B cell (primary cell): ENCODE measurements around the gene GRK3. TPM values are rescaled to one million over a fixed set of nuclear protein-coding genes. Genes with fewer than 3 reads are reported as not detected.

Experiments
- ATAC-seq: fragments of 200-7000 bp; cut with Tn5 transposase; one replicate; pipeline ENCODE4 v1.10.0; 2021; ENCODE audit warnings: low read depth, mild to moderate bottlenecking, moderate number of reproducible peaks, moderate library complexity
- CTCF ChIA-PET: fragments of 350-600 bp; sonication (Branson Sonifier 250); formaldehyde crosslinking; loops from one replicate; lab custom pipeline; 2021; ENCODE audit warnings: antibody characterized with exemption, inconsistent platforms; lab: Charles Lee
- POLR2A ChIA-PET: fragments of 350-600 bp; sonication (Branson Sonifier 250); formaldehyde crosslinking; loops from one replicate; lab custom pipeline; 2021; ENCODE audit warnings: antibody characterized with exemption; lab: Charles Lee
- DNase-seq: peaks from one replicate; pipeline ENCODE4 v3.0.0; 2013
- H2AFZ ChIP-seq: 2 replicates; pipeline ENCODE4 v1.6.1; 2012; ENCODE audit warnings: mild to moderate bottlenecking, low read depth, low read length; ENCODE audit not compliant: insufficient read depth, poor library complexity, severe bottlenecking
- H3K27ac ChIP-seq, 2 donors: 1 replicate in 1 of 2; 2 replicates in 1 of 2; pipeline ENCODE4 v1.5.1; 2012 to 2013; ENCODE audit warnings: low read length in 2 of 2, mild to moderate bottlenecking in 2 of 2, moderate library complexity in 1 of 2
- H3K27me3 ChIP-seq, 4 experiments: fragments of 200-600 bp in 1 of 4; sonication (generic) in 1 of 4; replicated peaks in 1 of 4; 1 replicate in 2 of 4; 2 replicates in 2 of 4; pipeline versions ENCODE4 v1.6.1 to v1.7.0; 2013 to 2016; ENCODE audit warnings: low read length in 3 of 4, mild to moderate bottlenecking in 2 of 4, mixed read lengths in 1 of 4, moderate library complexity in 1 of 4; ENCODE audit not compliant: insufficient read depth in 4 of 4, control insufficient read depth in 3 of 4; ENCODE audit errors: control extremely low read depth in 1 of 4
- H3K36me3 ChIP-seq, 2 experiments: replicated peaks in 1 of 2; 1 replicate in 1 of 2; 2 replicates in 1 of 2; pipeline versions ENCODE4 v1.6.1 to v1.7.1; 2013; ENCODE audit warnings: low read length in 1 of 2; ENCODE audit not compliant: insufficient read depth in 2 of 2, control insufficient read depth in 1 of 2; ENCODE audit errors: control extremely low read depth in 1 of 2, extremely low read depth in 1 of 2
- H3K4me1 ChIP-seq, 2 donors: fragments of 200-600 bp in 1 of 2; sonication (generic) in 1 of 2; 1 replicate in 1 of 2; 2 replicates in 1 of 2; pipeline versions ENCODE4 v1.5.1 to v1.6.1; 2013 to 2017; ENCODE audit warnings: low read length in 2 of 2; ENCODE audit not compliant: control insufficient read depth in 2 of 2, insufficient read depth in 2 of 2
- H3K4me2 ChIP-seq: replicated peaks from 2 replicates; pipeline ENCODE3; 2012; ENCODE audit warnings: mild to moderate bottlenecking, low read depth, low read length; ENCODE audit not compliant: poor library complexity, severe bottlenecking
- H3K4me3 ChIP-seq, 5 experiments: fragments of 200-600 bp in 1 of 5; sonication (generic) in 1 of 5; 1 replicate in 3 of 5; 2 replicates in 2 of 5; pipeline versions ENCODE4 v1.5.1 to v1.7.0; 2011 to 2016; ENCODE audit warnings: low read length in 4 of 5, mild to moderate bottlenecking in 4 of 5, low read depth in 2 of 5, control low read depth in 1 of 5, moderate library complexity in 1 of 5; ENCODE audit not compliant: insufficient read depth in 1 of 5; ENCODE audit errors: control extremely low read depth in 1 of 5, extremely low read depth in 1 of 5
- H3K79me2 ChIP-seq: fragments of 200-600 bp; sonication (generic); one replicate; pipeline ENCODE4 v1.6.0; 2016; ENCODE audit warnings: low read length; ENCODE audit not compliant: control insufficient read depth, insufficient read depth
- H3K9ac ChIP-seq: fragments of 200-600 bp; sonication (generic); 2 replicates; pipeline ENCODE4 v1.6.1; 2017; ENCODE audit warnings: mild to moderate bottlenecking, low read length, moderate library complexity
- H3K9me3 ChIP-seq, 3 donors: one replicate each; pipeline versions ENCODE4 v1.6.1 to v1.7.1; 2013; ENCODE audit warnings: low read length in 2 of 3; ENCODE audit not compliant: control insufficient read depth in 2 of 3, insufficient read depth in 1 of 3; ENCODE audit errors: control extremely low read depth in 1 of 3
- H4K20me1 ChIP-seq: 2 replicates; pipeline ENCODE4 v1.6.0; 2012; ENCODE audit warnings: mild to moderate bottlenecking, low read length; ENCODE audit not compliant: insufficient read depth, control insufficient read depth, poor library complexity, severe bottlenecking
- H3K27ac Mint-ChIP-seq: one replicate; pipeline ENCODE4 v1.8.0; 2021; ENCODE audit warnings: mixed read lengths
- H3K27me3 Mint-ChIP-seq: one replicate; pipeline ENCODE4 v1.8.0; 2021; ENCODE audit warnings: mixed read lengths
- H3K4me1 Mint-ChIP-seq: one replicate; pipeline ENCODE4 v1.8.0; 2021; ENCODE audit warnings: mixed read lengths
- H3K4me3 Mint-ChIP-seq: one replicate; pipeline ENCODE4 v1.8.0; 2021; ENCODE audit warnings: mixed read lengths
- H3K9me3 Mint-ChIP-seq: one replicate; pipeline ENCODE4 v1.8.0; 2022; ENCODE audit warnings: mixed read lengths; ENCODE audit not compliant: insufficient read depth
- EZH2 ChIP-seq: IDR thresholded peaks from 2 replicates; pipeline ENCODE4 v1.6.1; 2012; ENCODE audit warnings: borderline replicate concordance, low read depth, mild to moderate bottlenecking, moderate library complexity, low read length; ENCODE audit not compliant: insufficient read depth, poor library complexity, severe bottlenecking
- WGBS: methylation state at CpG from one replicate; pipeline ENCODE4 v1.1.5; 2013; ENCODE audit warnings: missing lambda C conversion rate; ENCODE audit not compliant: insufficient coverage; 5-methylcytosine and 5-hydroxymethylcytosine counted together
- intact Hi-C: fragments of 100-400 bp; cut with micrococcal nuclease; formaldehyde crosslinking; loops from one replicate; pipeline ENCODE4 v1.10.0; 2022
- polyA plus RNA-seq: library from polyadenylated mRNA; depleted of rRNA; stranded (reverse); fragments of >200 nt; gene quantifications from 2 replicates; pipeline ENCODE4 v1.2.3, GENCODE V29; 2012
- total RNA-seq, 2 donors: library from RNA; stranded (reverse); fragments of 120-200 nt in 1 of 2; gene quantifications; 1 replicate in 1 of 2; 2 replicates in 1 of 2; pipeline versions ENCODE4 v1.2.3 to v1.2.4, GENCODE V29; 2013 to 2022
- TF ChIP-seq, protein P1 (sequence below): fragments of 200-600 bp; IDR thresholded peaks from one replicate; pipeline ENCODE4 v1.8.0; 2022; ENCODE audit warnings: antibody characterized with exemption, mild to moderate bottlenecking

Gene GRK3
- total and polyA plus RNA-seq, 2 donors (not counting 1 experiment from before 2014, with no cell fraction given), result 17.6 to 61.0 TPM

DNA sequence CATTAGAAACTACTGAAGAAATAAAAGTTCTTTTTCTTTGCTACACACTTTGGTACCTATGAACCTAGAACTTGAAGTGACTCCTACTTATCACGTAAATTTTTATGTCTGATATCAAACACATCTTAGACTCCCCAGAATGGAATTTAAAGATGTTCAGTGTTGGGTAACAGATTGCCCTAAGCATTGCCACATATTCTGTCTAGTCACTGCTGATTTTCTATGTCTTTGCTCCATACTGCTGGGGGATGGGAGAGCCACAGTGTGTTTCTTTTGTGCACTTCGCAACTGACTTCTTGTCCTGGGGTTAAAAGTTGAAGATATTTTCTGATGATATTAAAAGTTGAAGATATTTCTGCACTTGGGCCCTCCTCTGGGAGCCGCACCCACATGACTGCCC lies 158.2 kb downstream of the GRK3 start:
- Histone ChIP-seq H3K79me2 (no peaks in the 10 kb centered on the region), H3K27me3 (no peaks in the 10 kb centered on the region), H3K27ac (no peak overlapping the region), H3K4me3 (no peak overlapping the region), H3K4me2 (no peak overlapping the region), H3K9ac (no peak overlapping the region), H3K9me3 (no peaks in the 10 kb centered on the region), H3K36me3 (peaks cover 3 to 59% of the 10 kb centered on the region in 2 experiments), H4K20me1 (no peaks in the 10 kb centered on the region), H2AFZ (no peak overlapping the region), H3K4me1 (no peaks in the 10 kb centered on the region)
- ATAC-seq (no peak), DNase-seq (no peak)
- 100% methylated on average over 2 of the region's 3 CpGs for WGBS
- no peaks in the 10 kb centered on the region for H3K4me1 Mint-ChIP-seq
- ChIA-PET CTCF (no interaction called here), POLR2A (no interaction called here)
- no peak overlapping the region for H3K4me3 Mint-ChIP-seq
- intact Hi-C loops, result no loop called here
- no peak overlapping the region for H3K27ac Mint-ChIP-seq
- H3K27me3 Mint-ChIP-seq, result no peaks in the 10 kb centered on the region
- no peaks in the 10 kb centered on the region for H3K9me3 Mint-ChIP-seq
- TF ChIP-seq, protein P1, sequence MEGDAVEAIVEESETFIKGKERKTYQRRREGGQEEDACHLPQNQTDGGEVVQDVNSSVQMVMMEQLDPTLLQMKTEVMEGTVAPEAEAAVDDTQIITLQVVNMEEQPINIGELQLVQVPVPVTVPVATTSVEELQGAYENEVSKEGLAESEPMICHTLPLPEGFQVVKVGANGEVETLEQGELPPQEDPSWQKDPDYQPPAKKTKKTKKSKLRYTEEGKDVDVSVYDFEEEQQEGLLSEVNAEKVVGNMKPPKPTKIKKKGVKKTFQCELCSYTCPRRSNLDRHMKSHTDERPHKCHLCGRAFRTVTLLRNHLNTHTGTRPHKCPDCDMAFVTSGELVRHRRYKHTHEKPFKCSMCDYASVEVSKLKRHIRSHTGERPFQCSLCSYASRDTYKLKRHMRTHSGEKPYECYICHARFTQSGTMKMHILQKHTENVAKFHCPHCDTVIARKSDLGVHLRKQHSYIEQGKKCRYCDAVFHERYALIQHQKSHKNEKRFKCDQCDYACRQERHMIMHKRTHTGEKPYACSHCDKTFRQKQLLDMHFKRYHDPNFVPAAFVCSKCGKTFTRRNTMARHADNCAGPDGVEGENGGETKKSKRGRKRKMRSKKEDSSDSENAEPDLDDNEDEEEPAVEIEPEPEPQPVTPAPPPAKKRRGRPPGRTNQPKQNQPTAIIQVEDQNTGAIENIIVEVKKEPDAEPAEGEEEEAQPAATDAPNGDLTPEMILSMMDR, result no peak
- no peak for TF ChIP-seq EZH2

GRCh38 chr22:25726241-25726640 lies 161.8 kb downstream of the GRK3 start:
- no peaks in the 10 kb centered on the region for H3K9me3 Mint-ChIP-seq
- peaks cover 3 to 33% of the 10 kb centered on the region in 2 experiments for H3K36me3 ChIP-seq
- no peaks in the 10 kb centered on the region for H3K79me2 ChIP-seq
- no peak overlapping the region for H3K4me2 ChIP-seq
- TF ChIP-seq, protein P1, result no peak
- no peak for TF ChIP-seq EZH2
- H3K27me3 Mint-ChIP-seq, result no peaks in the 10 kb centered on the region
- ATAC-seq (no peak), DNase-seq (no peak)
- H3K27me3 ChIP-seq, result no peaks in the 10 kb centered on the region
- no peak overlapping the region for H3K9ac ChIP-seq
- no peaks in the 10 kb centered on the region for H4K20me1 ChIP-seq
- H3K4me3 Mint-ChIP-seq, result no peak overlapping the region
- H3K4me1 Mint-ChIP-seq, result peaks cover 8% of the 10 kb centered on the region
- WGBS, result no CpG with 5 or more reads among the region's 4 CpGs
- H3K27ac Mint-ChIP-seq, result no peak overlapping the region
- POLR2A ChIA-PET, result no interaction called here
- CTCF ChIA-PET, result interaction anchor here (0.7 to 3.0 kb wide), 3 partner anchors 11 to 264 kb away, joined by 3 to 11 read pairs (median 7); no protein-coding TSS in a partner anchor
- H2AFZ ChIP-seq, result no peak overlapping the region
- intact Hi-C loops, result no loop called here
- no peak overlapping the region for H3K4me3 ChIP-seq
- no peaks in the 10 kb centered on the region for H3K9me3 ChIP-seq
- H3K4me1 ChIP-seq, result no peaks in the 10 kb centered on the region
- no peak overlapping the region for H3K27ac ChIP-seq
